Astrocyte (in vitro differentiated cells and primary cell): ENCODE results near the gene MDFIC. TPM values are rescaled to one million over a fixed set of nuclear protein-coding genes. Genes with fewer than 3 reads are reported as not detected.

Experiments used
- DNase-seq: peaks from one replicate; pipeline ENCODE4 v3.0.0-alpha.2; 2010; ENCODE audit warnings: low read depth
- FAIRE-seq: peaks from 2 replicates; lab custom pipeline; 2011; peaks lifted over from hg19 to GRCh38; lab: Jason Lieb, UNC
- H2AFZ ChIP-seq: 2 replicates; pipeline ENCODE4 v1.6.0; 2012; ENCODE audit warnings: low read depth, low read length, inconsistent platforms
- H3K27ac ChIP-seq: 2 replicates; pipeline ENCODE4 v1.5.1; 2011; ENCODE audit warnings: low read depth, low read length, inconsistent platforms
- H3K27me3 ChIP-seq: 2 replicates; pipeline ENCODE4 v1.6.0; 2011; ENCODE audit warnings: low read length, inconsistent platforms; ENCODE audit not compliant: insufficient read depth
- H3K36me3 ChIP-seq: 2 replicates; pipeline ENCODE4 v1.5.1; 2011; ENCODE audit warnings: low read length, inconsistent platforms; ENCODE audit not compliant: insufficient read depth
- H3K4me1 ChIP-seq: 2 replicates; pipeline ENCODE4 v1.5.1; 2011; ENCODE audit warnings: low read length, inconsistent platforms; ENCODE audit not compliant: insufficient read depth
- H3K4me2 ChIP-seq: 2 replicates; pipeline ENCODE4 v1.6.0; 2012; ENCODE audit warnings: low read length, inconsistent platforms
- H3K4me3 ChIP-seq: 2 replicates; pipeline ENCODE4 v1.5.1; 2011; ENCODE audit warnings: low read depth, mild to moderate bottlenecking, low read length, inconsistent platforms; ENCODE audit not compliant: insufficient read depth
- H3K79me2 ChIP-seq: 2 replicates; pipeline ENCODE4 v1.6.0; 2012; ENCODE audit warnings: mild to moderate bottlenecking, low read length, inconsistent platforms; ENCODE audit not compliant: insufficient read depth
- H3K9ac ChIP-seq: 2 replicates; pipeline ENCODE4 v1.6.0; 2012; ENCODE audit warnings: mild to moderate bottlenecking, low read length, inconsistent platforms
- H3K9me3 ChIP-seq: 2 replicates; pipeline ENCODE4 v1.5.1; 2012; ENCODE audit warnings: low read depth, mild to moderate bottlenecking, low read length, inconsistent platforms; ENCODE audit not compliant: insufficient read depth
- H4K20me1 ChIP-seq: 2 replicates; pipeline ENCODE4 v1.6.0; 2012; ENCODE audit warnings: low read length, inconsistent platforms; ENCODE audit not compliant: insufficient read depth
- H3K27ac Mint-ChIP-seq: one replicate; pipeline ENCODE4 v1.8.0; 2021; ENCODE audit warnings: mild to moderate bottlenecking, mixed read lengths; ENCODE audit not compliant: unreplicated experiment
- H3K27me3 Mint-ChIP-seq: one replicate; pipeline ENCODE4 v1.8.0; 2021; ENCODE audit warnings: low read depth, mixed read lengths; ENCODE audit not compliant: unreplicated experiment
- H3K36me3 Mint-ChIP-seq: one replicate; pipeline ENCODE4 v1.8.0; 2021; ENCODE audit warnings: low read depth, mixed read lengths; ENCODE audit not compliant: unreplicated experiment
- H3K4me1 Mint-ChIP-seq: one replicate; pipeline ENCODE4 v1.8.0; 2021; ENCODE audit warnings: low read depth, mixed read lengths; ENCODE audit not compliant: unreplicated experiment
- H3K4me3 Mint-ChIP-seq: one replicate; pipeline ENCODE4 v1.8.0; 2021; ENCODE audit warnings: mild to moderate bottlenecking, moderate library complexity, mixed read lengths; ENCODE audit not compliant: unreplicated experiment
- H3K9me3 Mint-ChIP-seq: one replicate; pipeline ENCODE4 v1.8.0; 2021; ENCODE audit warnings: mild to moderate bottlenecking, mixed read lengths; ENCODE audit not compliant: unreplicated experiment
- EZH2 ChIP-seq: IDR thresholded peaks from 2 replicates; pipeline ENCODE4 v1.6.1; 2012; ENCODE audit warnings: mild to moderate bottlenecking, low read length, inconsistent platforms; ENCODE audit not compliant: insufficient read depth
- total RNA-seq: library from RNA; stranded (reverse); gene quantifications from 2 replicates; pipeline ENCODE4 v1.2.1, GENCODE V29; 2021
- TF ChIP-seq, protein P1 (sequence below): IDR thresholded peaks from 2 replicates; pipeline ENCODE4 v1.5.1; 2011; ENCODE audit warnings: low read depth, mild to moderate bottlenecking, inconsistent platforms, low read length, moderate library complexity; ENCODE audit not compliant: insufficient read depth

Gene MDFIC
- total RNA-seq, 1 donor from 2014 or later = 20.3 TPM

DNA sequence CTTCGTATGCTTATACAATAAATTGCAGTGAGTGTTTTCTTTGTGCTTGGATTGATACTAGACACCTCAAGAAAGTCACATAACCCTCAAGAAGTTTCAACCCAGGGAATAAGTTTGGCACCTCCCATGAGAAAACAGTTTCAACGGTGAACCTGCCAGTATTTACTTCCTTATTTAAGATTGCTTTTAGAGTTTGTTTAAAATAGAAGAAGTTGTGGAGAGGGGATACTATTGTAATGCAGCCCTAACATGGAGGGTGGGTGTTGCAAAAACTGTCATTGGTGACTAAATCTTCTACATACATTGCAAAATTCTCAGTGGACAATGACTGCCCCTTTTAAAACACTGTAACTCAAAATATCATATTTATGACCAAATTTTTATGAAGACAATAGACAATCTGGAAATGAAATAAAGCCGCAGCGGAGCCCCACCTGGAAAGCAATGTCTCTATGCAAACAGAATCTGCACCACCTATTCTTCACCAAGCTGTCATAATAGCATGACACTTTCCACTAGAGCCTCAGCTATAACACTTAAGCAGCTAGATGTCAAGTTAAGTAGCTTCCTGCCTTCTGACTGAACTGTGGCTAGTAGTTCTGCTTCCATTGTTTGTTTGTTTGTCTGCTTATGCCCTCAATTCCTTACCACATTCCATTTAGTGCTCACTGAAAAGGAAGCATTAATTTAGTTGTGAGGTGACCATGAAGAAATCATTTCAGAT is 98.2 kb downstream of the MDFIC start:
- Histone ChIP-seq H3K4me1 (peaks cover 4% of the 10 kb centered on the region), H3K27me3 (no peaks in the 10 kb centered on the region), H3K4me3 (no peak overlapping the region), H4K20me1 (no peaks in the 10 kb centered on the region), H2AFZ (no peak overlapping the region), H3K27ac (no peak overlapping the region), H3K9me3 (no peaks in the 10 kb centered on the region), H3K79me2 (no peaks in the 10 kb centered on the region), H3K4me2 (no peak overlapping the region), H3K9ac (no peak overlapping the region), H3K36me3 (peaks cover 3% of the 10 kb centered on the region)
- no peak for FAIRE-seq
- no peak overlapping the region for H3K4me3 Mint-ChIP-seq
- peaks cover 5% of the 10 kb centered on the region for H3K4me1 Mint-ChIP-seq
- peaks cover 2% of the 10 kb centered on the region for H3K36me3 Mint-ChIP-seq
- no peaks in the 10 kb centered on the region for H3K9me3 Mint-ChIP-seq
- DNase-seq = no peak
- H3K27me3 Mint-ChIP-seq = peaks cover 2% of the 10 kb centered on the region
- TF ChIP-seq, protein P1, sequence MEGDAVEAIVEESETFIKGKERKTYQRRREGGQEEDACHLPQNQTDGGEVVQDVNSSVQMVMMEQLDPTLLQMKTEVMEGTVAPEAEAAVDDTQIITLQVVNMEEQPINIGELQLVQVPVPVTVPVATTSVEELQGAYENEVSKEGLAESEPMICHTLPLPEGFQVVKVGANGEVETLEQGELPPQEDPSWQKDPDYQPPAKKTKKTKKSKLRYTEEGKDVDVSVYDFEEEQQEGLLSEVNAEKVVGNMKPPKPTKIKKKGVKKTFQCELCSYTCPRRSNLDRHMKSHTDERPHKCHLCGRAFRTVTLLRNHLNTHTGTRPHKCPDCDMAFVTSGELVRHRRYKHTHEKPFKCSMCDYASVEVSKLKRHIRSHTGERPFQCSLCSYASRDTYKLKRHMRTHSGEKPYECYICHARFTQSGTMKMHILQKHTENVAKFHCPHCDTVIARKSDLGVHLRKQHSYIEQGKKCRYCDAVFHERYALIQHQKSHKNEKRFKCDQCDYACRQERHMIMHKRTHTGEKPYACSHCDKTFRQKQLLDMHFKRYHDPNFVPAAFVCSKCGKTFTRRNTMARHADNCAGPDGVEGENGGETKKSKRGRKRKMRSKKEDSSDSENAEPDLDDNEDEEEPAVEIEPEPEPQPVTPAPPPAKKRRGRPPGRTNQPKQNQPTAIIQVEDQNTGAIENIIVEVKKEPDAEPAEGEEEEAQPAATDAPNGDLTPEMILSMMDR = no peak
- TF ChIP-seq EZH2 = no peak
- H3K27ac Mint-ChIP-seq = no peak overlapping the region

DNA sequence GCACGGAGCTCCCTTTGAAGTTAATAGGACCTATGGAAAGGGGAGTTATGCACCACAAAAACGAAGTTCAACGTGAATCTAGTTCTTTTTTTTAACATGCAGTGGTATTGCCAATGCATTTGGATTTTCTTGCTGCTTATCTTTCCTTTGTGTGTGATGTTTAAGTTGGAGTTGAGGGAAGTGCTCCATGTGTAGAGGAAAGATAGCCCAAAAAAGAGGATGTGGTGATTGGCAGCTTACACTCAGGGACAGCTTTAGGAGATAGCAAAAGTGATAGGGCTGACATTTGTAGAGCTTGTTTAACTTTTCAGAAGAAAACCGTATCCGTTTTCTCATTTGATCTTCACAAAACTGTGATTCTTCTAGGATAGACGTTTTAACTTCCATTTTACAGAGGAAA is 101.3 kb downstream of the MDFIC start:
- no peak for FAIRE-seq
- H3K27ac ChIP-seq = no peak overlapping the region
- H2AFZ ChIP-seq = no peak overlapping the region

More for the DNA sequence above, 101.3 kb downstream of the MDFIC start:
- H3K79me2 ChIP-seq = no peaks in the 10 kb centered on the region
- H3K4me3 Mint-ChIP-seq = no peak overlapping the region
- peaks cover 2% of the 10 kb centered on the region for H3K27me3 Mint-ChIP-seq
- H3K36me3 ChIP-seq = no peaks in the 10 kb centered on the region
- no peaks in the 10 kb centered on the region for H3K9me3 ChIP-seq
- no peak overlapping the region for H3K4me2 ChIP-seq
- H3K9ac ChIP-seq = no peak overlapping the region
- TF ChIP-seq EZH2 = no peak
- TF ChIP-seq, protein P1 = no peak
- no peaks in the 10 kb centered on the region for H4K20me1 ChIP-seq
- no peaks in the 10 kb centered on the region for H3K9me3 Mint-ChIP-seq
- no peak for DNase-seq
- H3K4me3 ChIP-seq = no peak overlapping the region
- no peaks in the 10 kb centered on the region for H3K36me3 Mint-ChIP-seq
- H3K27ac Mint-ChIP-seq = no peak overlapping the region
- no peaks in the 10 kb centered on the region for H3K27me3 ChIP-seq
- no peaks in the 10 kb centered on the region for H3K4me1 ChIP-seq
- H3K4me1 Mint-ChIP-seq = no peaks in the 10 kb centered on the region
